ENCODE measurements around the gene SAMD8.
"Not testable (repeated sequence)": the region's sequence is repeated elsewhere in the genome, so short reads cannot be mapped to it uniquely, and the experiment has no call there.

Gene SAMD8

GRCh38 chr10:75106891-75107290 is 4.6 kb upstream of the SAMD8 start:
- DNase-seq (ENCODE audit: low read depth, low spot score) = not testable (repeated sequence)

- DNase-seq (ENCODE audit: low read depth, low spot score) = no peak
Measured at GRCh38 chr10:75107756-75108683, 3.4 kb upstream of the SAMD8 start.

- peak; percentile 51 for DNase-seq (ENCODE audit: low read depth, low spot score)
Measured at GRCh38 chr10:75108684-75109458, 2.6 kb upstream of the SAMD8 start.

DNA sequence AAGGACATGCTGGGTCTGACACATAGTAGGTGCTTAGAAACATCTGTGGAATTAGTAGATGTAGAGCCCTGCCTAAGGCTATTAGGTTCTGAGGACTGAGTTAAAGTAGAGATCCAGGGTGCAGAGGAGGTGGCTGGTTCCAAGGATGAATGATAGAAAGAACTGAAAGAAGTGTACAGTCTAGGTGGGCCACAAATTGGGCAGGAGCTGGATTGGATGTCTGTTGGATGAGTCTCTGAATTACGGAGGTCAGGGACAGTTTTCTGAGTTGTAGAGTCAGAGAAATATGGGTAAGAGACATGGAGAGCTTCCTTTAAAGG is 2.0 kb upstream of the SAMD8 start:
- no peak for DNase-seq (ENCODE audit: low read depth, low spot score)

GRCh38 chr10:75110006-75110632 is 1.3 kb upstream of the SAMD8 start:
- no peak for DNase-seq (ENCODE audit: low read depth, low spot score)

- peak; percentile 68 for DNase-seq (ENCODE audit: low read depth, low spot score)
Measured at GRCh38 chr10:75111907-75112679, 637 bp downstream of the SAMD8 start.

DNA sequence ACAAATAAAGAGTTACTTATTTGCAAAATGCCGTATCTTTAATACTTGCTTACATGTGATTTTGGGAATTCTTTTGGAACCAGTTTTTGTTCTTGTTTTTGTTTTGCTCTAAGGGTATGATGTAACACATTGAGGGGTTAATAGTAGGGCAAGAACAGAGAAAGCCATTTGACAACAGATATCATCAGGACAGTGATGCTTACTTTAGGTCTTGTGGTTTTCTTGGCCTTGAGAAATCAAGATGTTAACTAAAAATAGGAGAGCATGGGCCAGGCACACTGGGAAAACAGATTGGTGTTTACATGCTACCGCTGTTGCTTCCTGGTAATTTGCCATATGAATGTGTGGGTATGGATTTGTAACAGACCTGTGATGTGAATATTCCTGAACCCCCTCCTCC is 3.7 kb downstream of the SAMD8 start:
- DNase-seq (ENCODE audit: low read depth, low spot score) = no peak

GRCh38 chr10:75116941-75117775 is 5.7 kb downstream of the SAMD8 start:
- not testable (repeated sequence) for DNase-seq (ENCODE audit: low read depth, low spot score)

DNA sequence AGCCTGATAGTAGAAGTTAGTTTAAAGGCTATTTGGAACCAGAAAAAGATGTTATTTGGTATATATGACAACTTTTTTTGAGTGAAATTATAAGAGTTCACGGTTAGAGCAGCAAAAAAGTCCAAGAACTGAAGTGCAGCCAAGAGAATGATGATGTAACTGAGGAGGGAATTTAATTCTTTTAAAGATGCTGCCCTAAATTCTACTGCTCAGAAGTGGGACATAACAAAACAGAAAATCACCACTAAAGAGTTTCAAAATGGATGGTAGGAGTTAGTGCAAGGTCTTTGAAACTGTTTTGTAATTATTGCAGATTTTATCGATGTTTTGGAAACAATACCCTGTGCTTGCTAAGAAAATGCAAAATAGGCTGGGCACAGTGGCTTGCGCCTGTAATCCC is 6.5 kb downstream of the SAMD8 start:
- DNase-seq (ENCODE audit: low read depth, low spot score) = no peak

- not testable (repeated sequence) for DNase-seq (ENCODE audit: low read depth, low spot score)
Measured at GRCh38 chr10:75119444-75120066, 8.1 kb downstream of the SAMD8 start.

DNA sequence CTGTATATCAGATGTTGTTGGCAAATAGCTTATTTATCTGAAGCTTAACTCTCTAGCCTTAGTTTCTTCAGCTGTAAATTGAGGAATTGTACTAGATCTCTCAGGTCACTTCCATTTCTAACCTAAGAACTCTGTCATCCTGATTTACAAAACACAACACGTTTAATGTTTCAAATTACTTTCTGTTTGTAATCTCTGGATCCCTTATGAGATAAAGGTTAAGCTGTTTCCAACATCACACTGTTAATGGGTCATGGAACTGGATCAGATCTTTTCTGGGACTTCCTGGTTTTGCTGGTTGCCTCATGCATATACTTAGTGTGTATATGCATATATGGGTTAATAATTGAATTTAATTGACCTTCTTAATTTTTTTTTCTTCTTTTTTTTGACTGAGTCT is 9.9 kb downstream of the SAMD8 start:
- no peak for DNase-seq (ENCODE audit: low read depth, low spot score)

- DNase-seq (ENCODE audit: low read depth, low spot score) = no peak
Measured at GRCh38 chr10:75122505-75122904, 11.0 kb downstream of the SAMD8 start.

DNA sequence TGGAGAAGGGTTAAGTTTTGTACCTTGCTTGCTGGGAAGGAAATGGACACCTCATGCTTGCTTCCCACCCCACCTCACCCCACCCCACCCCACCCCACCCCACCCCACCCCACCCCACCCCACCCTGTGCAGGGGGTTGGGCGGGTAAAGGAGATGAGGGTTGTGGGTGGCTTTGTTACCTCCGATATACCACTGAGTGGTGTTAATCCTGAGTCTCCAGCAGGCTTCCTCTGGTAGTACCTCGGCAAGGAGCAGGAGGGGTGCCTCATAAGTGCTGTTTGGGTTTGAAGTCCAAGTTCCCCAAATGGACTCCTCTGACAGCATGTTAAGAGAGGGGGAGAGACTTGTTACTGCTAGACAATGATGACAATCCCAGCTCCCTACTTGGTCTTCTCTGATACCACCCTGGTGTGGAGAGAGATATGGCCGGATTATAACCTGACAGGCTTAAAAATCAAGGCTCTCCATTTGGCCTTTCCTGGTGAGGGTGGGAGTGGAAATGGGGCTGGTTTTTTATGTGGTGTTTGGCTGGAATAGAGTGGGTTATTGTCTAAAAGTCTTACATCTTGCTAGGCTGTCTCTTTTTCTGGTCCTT is 11.7 kb downstream of the SAMD8 start:
- no peak for DNase-seq (ENCODE audit: low read depth, low spot score)

- no peak for DNase-seq (ENCODE audit: low read depth, low spot score)
Measured at GRCh38 chr10:75126277-75126676, 14.8 kb downstream of the SAMD8 start.

DNA sequence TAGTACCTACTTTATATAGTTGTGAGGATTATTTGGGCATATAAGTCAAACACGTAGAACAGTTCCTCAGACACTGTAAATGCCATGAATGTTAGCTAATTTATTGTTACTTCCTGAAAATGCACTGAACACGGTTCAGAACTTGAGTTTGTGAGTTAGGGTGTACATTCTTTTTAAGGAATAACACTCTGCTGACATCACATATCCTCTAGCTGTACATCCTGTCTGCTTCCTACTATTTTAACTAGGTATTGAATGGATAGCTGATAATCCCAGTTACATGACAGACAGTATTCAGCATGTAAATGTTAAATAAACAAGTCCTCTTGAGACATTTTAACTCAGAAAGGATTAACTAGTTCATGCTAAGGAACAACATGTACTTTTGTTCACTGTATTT is 16.0 kb downstream of the SAMD8 start:
- no peak for DNase-seq (ENCODE audit: low read depth, low spot score)

DNA sequence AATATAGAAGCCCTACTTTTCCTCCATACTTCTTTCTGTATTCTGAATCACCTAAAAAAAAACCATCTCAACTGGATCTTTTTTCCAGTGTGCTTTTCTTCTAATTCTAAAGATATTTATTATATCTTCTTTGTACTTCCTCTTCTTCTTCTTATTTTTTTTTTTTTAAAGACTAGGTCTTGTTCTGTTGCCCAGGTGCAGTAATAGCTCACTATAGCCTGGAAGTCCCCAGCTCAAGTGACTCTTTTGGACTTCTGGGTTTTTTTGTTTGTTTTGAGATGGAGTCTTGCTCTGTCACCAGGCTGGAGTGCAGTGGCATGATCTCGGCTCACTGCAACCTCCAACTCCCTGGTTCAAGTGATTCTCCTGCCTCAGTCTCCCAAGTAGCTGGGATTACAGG is 17.5 kb downstream of the SAMD8 start:
- DNase-seq (ENCODE audit: low read depth, low spot score) = not testable (repeated sequence)

DNA sequence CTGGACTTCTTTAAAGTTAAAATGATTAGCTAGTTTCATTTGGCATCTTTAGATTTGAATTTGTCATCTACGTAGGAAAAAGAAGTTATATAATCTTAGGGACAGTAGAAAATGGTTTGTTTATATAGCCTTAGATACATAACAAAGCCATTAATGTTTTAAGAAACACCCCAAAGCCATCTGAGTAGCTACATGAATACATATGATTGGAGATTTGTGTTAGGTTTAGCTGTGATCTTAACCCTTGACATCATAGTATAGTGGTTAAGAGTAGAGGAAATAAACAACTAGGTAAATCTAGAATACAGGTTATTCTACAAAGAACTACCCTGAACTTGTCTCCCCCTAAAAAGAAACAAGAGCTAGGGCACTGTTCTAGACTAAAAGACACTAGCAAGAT is 18.1 kb downstream of the SAMD8 start:
- no peak for DNase-seq (ENCODE audit: low read depth, low spot score)

DNA sequence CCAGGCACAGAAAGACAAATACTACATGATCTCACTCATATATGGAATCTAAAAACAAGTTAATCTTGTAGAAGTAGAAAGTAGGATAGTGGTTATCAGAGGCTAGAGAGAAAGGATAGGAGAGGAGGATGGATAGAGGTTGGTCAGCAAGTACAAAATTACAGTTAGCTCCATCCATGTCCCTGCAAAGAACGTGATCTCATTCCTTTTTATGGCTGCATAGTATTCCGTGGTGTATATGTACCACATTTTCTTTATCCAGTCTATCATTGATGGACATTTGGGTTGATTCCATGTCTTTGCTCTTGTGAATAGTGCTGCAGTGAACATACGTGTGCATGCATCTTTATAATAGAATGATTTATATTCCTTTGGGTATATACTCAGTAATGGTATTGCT is 22.2 kb downstream of the SAMD8 start:
- DNase-seq (ENCODE audit: low read depth, low spot score) = not testable (repeated sequence)

DNA sequence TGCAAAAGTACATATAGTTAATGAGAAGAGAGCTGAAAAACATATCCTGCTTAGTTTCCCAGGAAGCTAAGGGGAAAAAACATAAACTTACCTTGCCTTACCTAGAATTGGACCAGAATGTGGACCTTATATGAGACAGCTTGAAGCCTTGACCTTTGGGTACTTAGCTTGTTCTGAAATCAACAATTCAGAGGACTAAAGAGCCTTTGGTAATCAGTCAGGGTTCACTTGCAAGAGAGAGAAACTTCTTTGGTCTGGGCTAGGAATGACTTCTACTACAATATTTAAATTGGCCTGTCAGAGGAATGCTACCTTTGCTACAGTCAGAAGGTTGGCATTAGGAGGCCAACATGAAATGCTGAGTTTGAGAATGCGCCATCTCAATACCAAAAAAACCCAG is 24.9 kb downstream of the SAMD8 start:
- peak; percentile 38 for DNase-seq (ENCODE audit: low read depth, low spot score)

Data from astrocyte of the hippocampus (primary cell).